HTR-8/SVneo (cell line): ENCODE data around the gene ZNF722.
"Not testable (repeated sequence)": the region's sequence is repeated elsewhere in the genome, so short reads cannot be mapped to it uniquely, and the experiment has no call there.

Experiments used
- DNase-seq: peaks from one replicate; pipeline ENCODE4 v3.0.0; 2011; ENCODE audit warnings: low spot score, mixed read lengths; ENCODE audit not compliant: insufficient read length
- FAIRE-seq: peaks from 2 replicates; lab custom pipeline; 2011; peaks lifted over from hg19 to GRCh38; lab: Jason Lieb, UNC

ZNF722 gene

DNA sequence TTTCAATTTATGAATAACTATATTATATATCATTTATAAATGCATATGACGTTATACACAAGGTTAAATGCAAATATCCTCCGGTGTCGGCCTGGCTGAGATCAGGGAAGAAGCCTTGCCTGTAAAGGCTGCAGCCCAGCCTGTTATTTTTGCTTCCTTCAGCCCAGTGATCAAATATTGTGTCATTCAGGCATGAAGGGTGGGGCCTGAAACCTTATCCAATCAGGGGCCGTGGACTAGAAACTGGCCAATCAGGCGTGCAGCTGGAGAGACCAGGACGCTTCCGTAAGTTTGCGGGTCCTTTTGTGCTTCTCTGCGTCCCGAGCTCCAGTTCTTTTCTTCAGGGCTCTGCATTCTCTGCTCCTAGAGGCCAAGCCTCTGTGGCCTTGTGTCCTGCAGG is at the start of gene ZNF722:
TSS of gene ZNF722 (plus strand) at position 301 of the 400 bp plus-strand sequence. CDS start 113 bp downstream, outside the sequence.
- FAIRE-seq (no peak), DNase-seq (no peak)

DNA sequence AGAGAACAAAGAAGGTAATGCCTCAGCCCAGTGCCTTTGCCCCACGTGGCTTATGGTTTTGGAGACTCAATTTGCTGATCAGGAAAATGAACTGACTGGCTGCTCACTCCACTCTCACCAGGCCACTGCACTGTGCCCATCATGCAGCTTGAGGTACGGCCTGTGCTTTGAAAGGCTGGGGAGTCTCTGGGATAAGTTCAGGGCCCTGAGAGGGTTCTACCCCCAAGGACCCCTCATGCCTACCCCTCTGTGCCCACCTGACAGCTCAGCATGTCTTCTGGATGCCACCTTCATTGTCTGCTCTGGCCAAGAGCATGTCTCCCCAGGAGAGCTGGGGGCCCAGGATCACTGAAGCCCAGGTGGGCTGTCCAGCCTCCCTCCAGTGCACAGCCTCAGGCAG is 45.5 kb upstream of the ZNF722 start:
- FAIRE-seq (no peak), DNase-seq (no peak)

DNA sequence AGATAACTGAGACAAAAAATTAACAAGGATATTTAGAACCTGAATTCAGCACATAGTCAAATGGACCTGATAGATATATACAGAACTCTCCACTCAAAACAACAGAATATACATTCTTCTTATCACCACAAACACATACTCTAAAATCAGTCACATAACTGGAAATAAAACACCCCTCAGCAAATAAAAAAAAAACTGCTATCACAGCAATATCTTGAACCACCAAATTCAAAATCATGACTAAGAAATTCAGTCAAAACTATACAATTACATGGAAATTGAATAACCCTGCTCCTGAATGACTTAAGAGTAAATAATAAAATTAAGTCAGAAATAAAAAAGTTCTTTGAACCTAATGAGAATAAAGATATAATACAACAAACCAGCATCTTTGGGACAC is 30.0 kb upstream of the ZNF722 start:
- FAIRE-seq (no peak), DNase-seq (no peak)

DNA sequence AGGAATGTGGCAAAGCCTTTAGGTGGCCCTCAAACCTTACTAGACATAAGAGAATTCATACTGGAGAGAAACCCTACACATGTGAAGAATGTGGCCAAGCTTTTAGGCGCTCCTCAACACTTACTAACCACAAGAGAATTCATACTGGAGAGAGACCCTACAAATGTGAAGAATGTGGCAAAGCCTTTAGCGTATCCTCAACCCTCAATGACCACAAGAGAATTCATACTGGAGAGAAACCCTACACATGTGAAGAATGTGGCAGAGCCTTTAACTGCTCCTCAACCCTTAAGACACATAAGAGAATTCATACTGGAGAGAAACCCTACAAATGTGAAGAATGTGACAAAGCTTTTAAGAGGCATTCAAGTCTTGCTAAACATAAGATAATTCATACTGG is 16.8 kb downstream of the ZNF722 start:
- not testable (repeated sequence) for DNase-seq, FAIRE-seq

- FAIRE-seq (no peak), DNase-seq (no peak)
Observed at GRCh38 chr7:64035388-64035787, 36.7 kb downstream of the ZNF722 start.

- FAIRE-seq (no peak), DNase-seq (no peak)
Observed at GRCh38 chr7:64037095-64037494, 38.4 kb downstream of the ZNF722 start.

DNA sequence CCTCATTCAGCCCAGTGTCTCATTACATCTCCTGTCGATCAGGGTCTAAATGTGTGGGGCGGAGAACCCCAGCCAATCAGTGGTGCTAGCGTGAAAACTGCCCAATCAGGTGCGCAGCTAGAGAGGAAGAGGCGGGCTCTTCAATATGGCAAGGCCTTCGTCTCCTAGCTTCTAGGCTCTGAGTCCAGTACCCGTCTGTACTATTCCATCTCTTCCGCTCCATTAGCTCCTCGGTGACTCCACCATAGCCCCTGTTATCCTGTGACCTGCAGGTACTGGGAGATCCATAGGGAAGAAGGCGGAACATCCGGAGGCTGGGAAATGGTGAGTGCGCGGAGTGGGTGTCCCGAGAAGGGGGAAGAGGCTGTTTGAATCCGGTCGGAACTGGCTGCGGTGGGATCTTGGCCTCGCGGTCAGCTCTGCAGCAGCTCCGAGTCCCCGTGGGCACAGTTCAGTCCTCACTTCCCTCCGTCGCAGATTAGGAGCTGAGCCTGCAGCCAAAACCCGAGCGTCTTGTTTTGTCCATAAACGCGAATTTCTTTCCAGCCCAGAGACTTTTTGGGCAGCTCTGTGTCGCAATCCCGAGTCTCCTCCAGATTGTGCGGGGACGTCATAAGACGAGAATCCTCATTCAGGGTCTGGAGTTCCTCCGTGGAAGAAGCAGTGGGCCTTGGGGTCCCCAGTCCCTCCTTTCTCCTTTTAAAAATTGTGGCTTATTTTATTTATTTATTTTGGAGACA is 46.8 kb downstream of the ZNF722 start, which contains the start of gene ZNF727:
TSS of gene ZNF727 (plus strand) at position 134 of the 740 bp plus-strand sequence. CDS start at position 322, 188 bp downstream.
- FAIRE-seq (no peak), DNase-seq (peak; percentile 66)

GRCh38 chr7:64046041-64046389 is 47.4 kb downstream of the ZNF722 start:
- no peak for DNase-seq
- no peak for FAIRE-seq
